Hepatocyte (in vitro differentiated cells): ENCODE data around the gene STK17A. TPM values are rescaled to one million over a fixed set of nuclear protein-coding genes. Genes with fewer than 3 reads are reported as not detected.

Experiments used
- DNase-seq: peaks from one replicate; pipeline ENCODE4 v3.0.0-alpha.2; 2016; ENCODE audit warnings: low spot score
- H2AFZ ChIP-seq: fragments of 200-600 bp; sonication (generic); 2 replicates; pipeline ENCODE4 v1.6.0; 2016; ENCODE audit warnings: antibody characterized with exemption, mild to moderate bottlenecking
- H3K27ac ChIP-seq: fragments of 200-600 bp; sonication (generic); 2 replicates; pipeline ENCODE4 v1.5.1; 2016; ENCODE audit warnings: mild to moderate bottlenecking
- H3K27me3 ChIP-seq: fragments of 200-600 bp; sonication (generic); 2 replicates; pipeline ENCODE4 v1.6.1; 2016
- H3K36me3 ChIP-seq: fragments of 200-600 bp; sonication (generic); replicated peaks from 2 replicates; pipeline ENCODE4 v1.5.1; 2016; ENCODE audit warnings: low read depth; ENCODE audit not compliant: insufficient read depth
- H3K4me1 ChIP-seq: fragments of 200-600 bp; sonication (generic); 2 replicates; pipeline ENCODE4 v1.5.1; 2016; ENCODE audit warnings: mild to moderate bottlenecking, moderate library complexity; ENCODE audit not compliant: insufficient read depth
- H3K4me2 ChIP-seq: fragments of 200-600 bp; sonication (generic); 2 replicates; pipeline ENCODE4 v1.6.0; 2016
- H3K4me3 ChIP-seq: fragments of 200-600 bp; sonication (generic); 2 replicates; pipeline ENCODE4 v1.5.1; 2016; ENCODE audit warnings: mild to moderate bottlenecking
- H3K79me2 ChIP-seq: fragments of 200-600 bp; sonication (generic); 2 replicates; pipeline ENCODE4 v1.6.0; 2017; ENCODE audit warnings: mild to moderate bottlenecking
- H3K9me2 ChIP-seq: fragments of 200-600 bp; sonication (generic); replicated peaks from 2 replicates; pipeline ENCODE4 v1.6.0; 2017; ENCODE audit warnings: mild to moderate bottlenecking; ENCODE audit not compliant: insufficient read depth
- H3K9me3 ChIP-seq: fragments of 200-600 bp; sonication (generic); 2 replicates; pipeline ENCODE4 v1.5.1; 2016; ENCODE audit warnings: low read depth, mild to moderate bottlenecking
- H4K20me1 ChIP-seq: fragments of 200-600 bp; sonication (generic); 2 replicates; pipeline ENCODE4 v1.6.0; 2016; ENCODE audit warnings: mild to moderate bottlenecking; ENCODE audit not compliant: insufficient read depth, poor library complexity, severe bottlenecking
- CTCF ChIP-seq: fragments of 200-600 bp; sonication (generic); IDR thresholded peaks from 2 replicates; pipeline ENCODE4 v1.5.1; 2016; ENCODE audit warnings: antibody characterized with exemption, mild to moderate bottlenecking; ENCODE audit not compliant: poor library complexity
- EZH2 ChIP-seq: fragments of 200-600 bp; sonication (generic); IDR thresholded peaks from 2 replicates; pipeline ENCODE4 v1.6.1; 2016; ENCODE audit warnings: antibody characterized with exemption, mild to moderate bottlenecking, borderline replicate concordance
- EZH2phosphoT487 ChIP-seq: fragments of 200-600 bp; sonication (generic); IDR thresholded peaks from one replicate; pipeline ENCODE4 v1.6.1; 2018; ENCODE audit warnings: antibody characterized with exemption, mild to moderate bottlenecking, low read depth, moderate library complexity; ENCODE audit not compliant: unreplicated experiment, severe bottlenecking
- WGBS: methylation state at CpG from one replicate; pipeline ENCODE4 v1.1.6; 2016; ENCODE audit warnings: low lambda C conversion rate; ENCODE audit errors: missing lambda C conversion rate; 5-methylcytosine and 5-hydroxymethylcytosine counted together
- polyA plus RNA-seq: library from polyadenylated mRNA; unstranded; fragments of >200 nt; fragmentation: Nextera tagmentation; extraction: Ambion mirVana; gene quantifications from 2 replicates; pipeline ENCODE4 v1.2.1, GENCODE V29; 2016
- total RNA-seq: library from RNA; depleted of rRNA; stranded (reverse); fragments of >200 nt; gene quantifications from 2 replicates; pipeline ENCODE4 v1.2.3, GENCODE V29; 2014

The STK17A gene
- total and polyA plus RNA-seq, 2 experiments from 2014 or later: 21.1 to 23.6 TPM

- Histone ChIP-seq H3K4me1 (no peaks in the 10 kb centered on the region), H3K36me3 (no peaks in the 10 kb centered on the region), H3K27ac (no peak overlapping the region), H3K4me3 (no peak overlapping the region), H2AFZ (no peak overlapping the region), H3K27me3 (no peaks in the 10 kb centered on the region), H3K79me2 (no peaks in the 10 kb centered on the region), H3K4me2 (no peak overlapping the region), H3K9me3 (no peaks in the 10 kb centered on the region), H4K20me1 (no peaks in the 10 kb centered on the region), H3K9me2 (no peaks in the 10 kb centered on the region)
- DNase-seq: no peak
- no peak for TF ChIP-seq EZH2
- no peak for TF ChIP-seq CTCF
- no peak for TF ChIP-seq EZH2phosphoT487
- 89% methylated on average over 2 of the region's 2 CpGs for WGBS
Observed at GRCh38 chr7:43559946-43560335, 23.0 kb upstream of the STK17A start.

GRCh38 chr7:43560742-43561330, 22.1 kb upstream of the STK17A start:
- WGBS: 89% methylated on average over 7 of the region's 7 CpGs
- H3K4me2 ChIP-seq: no peak overlapping the region

GRCh38 chr7:43562383-43562782, 20.5 kb upstream of the STK17A start:
- H4K20me1 ChIP-seq: no peaks in the 10 kb centered on the region
- no peak for DNase-seq
- 96% methylated on average over 3 of the region's 3 CpGs for WGBS

More at GRCh38 chr7:43560742-43561330, 22.1 kb upstream of the STK17A start:
- Histone ChIP-seq H2AFZ (no peak overlapping the region), H3K36me3 (no peaks in the 10 kb centered on the region), H3K27me3 (no peaks in the 10 kb centered on the region), H3K4me3 (no peak overlapping the region), H3K27ac (no peak overlapping the region), H3K4me1 (no peaks in the 10 kb centered on the region), H3K79me2 (no peaks in the 10 kb centered on the region), H3K9me2 (no peaks in the 10 kb centered on the region), H3K9me3 (no peaks in the 10 kb centered on the region), H4K20me1 (no peaks in the 10 kb centered on the region)
- TF ChIP-seq CTCF: no peak
- no peak for TF ChIP-seq EZH2phosphoT487
- no peak for TF ChIP-seq EZH2
- DNase-seq: no peak

More at GRCh38 chr7:43562383-43562782, 20.5 kb upstream of the STK17A start:
- H3K4me1 ChIP-seq: no peaks in the 10 kb centered on the region
- H2AFZ ChIP-seq: no peak overlapping the region
- no peaks in the 10 kb centered on the region for H3K9me3 ChIP-seq
- no peaks in the 10 kb centered on the region for H3K36me3 ChIP-seq
- H3K4me2 ChIP-seq: no peak overlapping the region
- no peak overlapping the region for H3K27ac ChIP-seq
- no peaks in the 10 kb centered on the region for H3K27me3 ChIP-seq
- H3K79me2 ChIP-seq: no peaks in the 10 kb centered on the region
- no peaks in the 10 kb centered on the region for H3K9me2 ChIP-seq
- H3K4me3 ChIP-seq: no peak overlapping the region
- TF ChIP-seq CTCF: no peak
- TF ChIP-seq EZH2phosphoT487: no peak
- TF ChIP-seq EZH2: no peak
